ENCODE measurements around the gene RNU6-9.
"Not testable (repeated sequence)": the region's sequence is repeated elsewhere in the genome, so short reads cannot be mapped to it uniquely, and the experiment has no call there.

RNU6-9 gene

DNA sequence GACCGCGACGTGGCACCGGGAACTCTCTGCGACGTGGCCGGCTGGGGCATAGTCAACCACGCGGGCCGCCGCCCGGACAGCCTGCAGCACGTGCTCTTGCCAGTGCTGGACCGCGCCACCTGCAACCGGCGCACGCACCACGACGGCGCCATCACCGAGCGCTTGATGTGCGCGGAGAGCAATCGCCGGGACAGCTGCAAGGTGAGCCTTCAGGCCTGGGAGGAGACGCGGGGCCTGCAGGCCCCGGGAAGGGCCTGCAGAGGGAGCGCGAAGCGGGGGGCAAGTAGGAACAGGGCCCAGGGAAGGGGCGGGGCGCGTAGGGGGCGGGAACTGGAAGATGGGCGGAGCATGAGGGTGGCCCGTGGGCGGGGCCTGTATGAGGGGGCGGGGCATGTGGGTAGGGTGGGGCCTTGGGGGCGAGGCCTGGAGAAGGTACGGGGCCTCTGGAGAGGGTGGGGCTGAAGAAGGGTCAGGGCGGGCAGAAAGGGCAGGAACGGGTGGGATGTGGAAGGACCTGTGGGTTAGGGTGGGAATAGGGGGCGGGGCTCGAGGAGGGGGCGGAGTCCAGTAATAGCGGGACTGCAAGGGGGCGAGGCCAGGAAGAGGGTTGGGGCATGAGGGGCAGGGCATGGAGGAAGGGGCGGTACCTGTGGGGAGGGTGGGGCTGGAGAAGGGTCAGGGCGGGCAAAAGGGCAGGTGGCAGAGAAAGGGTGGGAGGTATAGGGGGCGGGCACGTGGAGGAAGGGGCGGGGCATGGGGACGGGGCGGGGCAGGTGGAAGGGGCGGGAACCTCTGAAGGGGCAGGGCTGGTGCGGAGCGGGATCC is 31.3 kb upstream of the RNU6-9 start:
- no peak for DNase-seq

DNA sequence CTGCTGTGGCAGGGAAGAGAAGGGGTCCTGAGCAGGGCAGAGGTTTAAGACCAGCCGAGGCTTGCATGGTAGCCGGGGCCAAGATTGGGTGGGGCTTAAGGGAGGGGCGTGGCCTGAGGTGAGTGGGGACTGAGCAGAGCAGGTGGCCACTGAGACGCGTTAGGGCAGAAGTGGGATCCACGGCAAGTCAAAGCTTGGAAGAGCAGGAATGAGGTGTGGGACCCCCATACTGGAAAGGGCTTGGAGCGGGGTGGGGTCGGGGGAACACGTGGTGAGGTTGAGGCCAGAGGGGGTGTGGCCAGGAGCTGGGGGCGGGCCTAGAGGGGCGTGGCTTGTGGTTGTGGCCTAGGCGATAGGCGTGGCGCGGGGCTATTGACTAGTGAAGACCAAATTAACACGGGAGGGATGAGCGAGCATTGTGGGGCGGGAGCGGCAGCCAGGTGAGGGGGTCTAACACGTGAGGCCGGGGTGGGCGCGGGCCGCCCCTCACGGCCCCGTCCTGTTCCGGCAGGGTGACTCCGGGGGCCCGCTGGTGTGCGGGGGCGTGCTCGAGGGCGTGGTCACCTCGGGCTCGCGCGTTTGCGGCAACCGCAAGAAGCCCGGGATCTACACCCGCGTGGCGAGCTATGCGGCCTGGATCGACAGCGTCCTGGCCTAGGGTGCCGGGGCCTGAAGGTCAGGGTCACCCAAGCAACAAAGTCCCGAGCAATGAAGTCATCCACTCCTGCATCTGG is 30.5 kb upstream of the RNU6-9 start:
- no peak for DNase-seq

DNA sequence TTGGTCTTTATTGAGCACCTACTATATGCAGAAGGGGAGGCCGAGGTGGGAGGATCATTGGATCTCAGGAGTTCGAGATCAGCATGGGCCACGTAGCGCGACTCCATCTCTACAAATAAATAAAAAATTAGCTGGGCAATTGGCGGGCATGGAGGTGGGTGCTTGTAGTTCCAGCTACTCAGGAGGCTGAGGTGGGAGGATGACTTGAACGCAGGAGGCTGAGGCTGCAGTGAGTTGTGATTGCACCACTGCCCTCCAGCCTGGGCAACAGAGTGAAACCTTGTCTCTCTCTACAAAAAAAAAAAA is 30.0 kb upstream of the RNU6-9 start:
- no peak for DNase-seq

DNA sequence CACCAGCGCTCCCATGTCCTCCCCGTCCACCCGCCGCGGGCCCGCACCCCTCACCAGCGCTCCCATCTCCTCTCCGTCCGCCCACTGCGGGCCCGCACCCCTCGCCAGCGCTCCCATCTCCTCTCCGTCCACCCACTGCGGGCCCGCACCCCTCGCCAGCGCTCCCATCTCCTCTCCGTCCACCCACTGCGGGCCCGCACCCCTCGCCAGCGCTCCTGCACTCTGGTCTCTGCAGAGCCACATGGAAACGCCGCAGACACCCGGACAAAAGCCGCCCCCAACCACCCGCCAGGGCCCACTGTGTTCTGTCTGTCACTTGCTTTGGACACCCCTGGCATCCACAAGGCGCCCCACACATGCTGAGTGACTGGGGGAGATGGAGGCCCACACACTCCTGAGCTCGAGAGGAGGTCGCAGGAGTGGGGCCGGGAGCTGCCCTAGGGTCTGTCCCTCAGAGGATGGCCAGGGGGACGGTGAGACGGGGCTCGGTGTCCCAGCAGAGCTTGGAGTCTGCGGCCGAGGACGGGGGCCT is 26.4 kb upstream of the RNU6-9 start:
- no peak for DNase-seq

DNA sequence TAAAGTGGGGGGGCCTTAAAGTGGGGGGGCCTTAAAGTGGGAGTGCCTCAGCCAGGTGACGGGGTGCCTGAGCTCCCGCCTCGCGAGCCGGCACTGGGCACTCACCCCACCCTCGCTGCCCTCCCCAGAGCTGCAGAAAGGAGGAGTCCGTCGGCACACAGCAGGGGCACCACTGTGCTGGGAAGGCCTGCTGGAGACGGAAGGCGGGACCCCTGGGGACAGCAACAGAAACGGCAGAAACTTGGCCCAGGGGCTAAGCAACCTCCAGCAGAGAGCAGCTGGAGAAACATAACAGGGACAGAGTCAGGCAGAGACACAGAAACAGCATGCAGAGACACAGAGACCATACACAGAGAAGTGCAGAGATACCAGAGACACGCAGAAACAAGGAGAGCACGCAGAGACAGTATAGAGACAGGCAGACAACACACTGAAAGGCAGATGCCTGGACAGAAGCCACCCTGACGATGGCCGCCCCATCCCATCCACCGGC is 25.9 kb upstream of the RNU6-9 start:
- no peak for DNase-seq

DNA sequence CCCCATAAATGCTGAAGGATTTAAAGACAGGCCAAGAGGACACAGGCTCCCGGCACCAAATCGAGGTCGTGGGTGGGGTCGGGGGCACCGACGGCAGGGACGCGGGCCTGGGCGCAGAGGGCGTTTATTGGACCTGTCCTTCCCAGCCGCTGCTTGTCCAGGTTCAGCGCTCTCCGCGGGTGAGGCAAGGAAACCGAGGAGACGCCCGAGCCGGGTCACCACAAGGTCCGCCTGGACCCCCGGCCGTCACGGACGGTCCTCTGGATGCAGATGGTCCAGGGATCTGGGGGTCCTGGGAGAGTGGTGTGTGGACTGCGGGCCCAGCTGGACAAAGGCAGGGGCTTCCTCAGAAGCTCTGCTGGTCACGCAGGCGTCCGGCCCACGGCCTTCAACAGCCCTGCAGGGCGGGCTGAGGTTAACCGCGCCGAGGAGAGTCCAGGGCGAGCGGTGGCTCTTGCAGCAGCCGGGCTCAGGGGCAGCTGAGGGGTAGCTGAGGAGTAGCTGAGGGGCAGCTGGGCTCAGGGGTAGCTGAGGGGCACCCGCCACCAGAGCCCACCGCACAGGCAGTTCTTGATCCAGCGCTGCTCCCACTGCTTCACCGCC is 25.3 kb upstream of the RNU6-9 start:
- DNase-seq: no peak

DNA sequence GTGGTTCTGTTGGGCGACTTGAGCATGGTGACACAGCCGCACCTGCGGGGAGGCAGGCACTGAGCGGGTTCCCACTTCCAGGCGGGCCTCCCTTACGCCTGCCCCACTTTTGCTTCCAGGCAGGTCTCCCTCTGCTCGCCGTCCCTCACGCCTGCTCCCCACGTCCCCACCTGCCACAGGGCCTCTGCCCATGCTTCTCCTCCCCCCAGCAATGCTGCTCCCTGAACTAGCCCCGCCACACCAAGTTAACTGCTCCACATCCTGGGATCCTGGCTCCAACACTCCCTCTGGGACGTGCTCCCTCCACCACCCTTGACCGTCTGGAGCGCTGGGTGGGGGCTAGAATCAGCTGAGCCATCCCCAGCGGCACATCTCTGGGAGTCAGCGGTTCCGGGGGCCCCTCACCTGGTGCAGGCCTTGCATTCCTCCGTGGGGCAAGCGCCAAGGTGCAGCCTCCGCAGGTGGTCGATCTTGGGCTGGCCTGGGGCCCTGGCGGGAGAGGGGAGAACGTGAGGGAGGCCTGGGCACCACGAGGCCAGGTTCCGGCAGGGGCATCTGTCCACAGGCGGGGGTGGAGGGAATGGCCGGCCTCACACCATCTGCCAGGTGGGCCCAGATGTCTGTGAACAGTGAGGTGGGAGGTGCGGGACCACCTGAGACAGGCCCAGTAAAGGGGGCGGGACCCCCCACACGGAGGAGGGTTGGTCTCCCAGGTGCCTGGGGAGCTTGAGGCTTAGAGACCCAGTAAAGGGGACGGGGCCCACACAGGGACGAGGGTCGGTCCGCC is 24.6 kb upstream of the RNU6-9 start:
- DNase-seq: no peak

DNA sequence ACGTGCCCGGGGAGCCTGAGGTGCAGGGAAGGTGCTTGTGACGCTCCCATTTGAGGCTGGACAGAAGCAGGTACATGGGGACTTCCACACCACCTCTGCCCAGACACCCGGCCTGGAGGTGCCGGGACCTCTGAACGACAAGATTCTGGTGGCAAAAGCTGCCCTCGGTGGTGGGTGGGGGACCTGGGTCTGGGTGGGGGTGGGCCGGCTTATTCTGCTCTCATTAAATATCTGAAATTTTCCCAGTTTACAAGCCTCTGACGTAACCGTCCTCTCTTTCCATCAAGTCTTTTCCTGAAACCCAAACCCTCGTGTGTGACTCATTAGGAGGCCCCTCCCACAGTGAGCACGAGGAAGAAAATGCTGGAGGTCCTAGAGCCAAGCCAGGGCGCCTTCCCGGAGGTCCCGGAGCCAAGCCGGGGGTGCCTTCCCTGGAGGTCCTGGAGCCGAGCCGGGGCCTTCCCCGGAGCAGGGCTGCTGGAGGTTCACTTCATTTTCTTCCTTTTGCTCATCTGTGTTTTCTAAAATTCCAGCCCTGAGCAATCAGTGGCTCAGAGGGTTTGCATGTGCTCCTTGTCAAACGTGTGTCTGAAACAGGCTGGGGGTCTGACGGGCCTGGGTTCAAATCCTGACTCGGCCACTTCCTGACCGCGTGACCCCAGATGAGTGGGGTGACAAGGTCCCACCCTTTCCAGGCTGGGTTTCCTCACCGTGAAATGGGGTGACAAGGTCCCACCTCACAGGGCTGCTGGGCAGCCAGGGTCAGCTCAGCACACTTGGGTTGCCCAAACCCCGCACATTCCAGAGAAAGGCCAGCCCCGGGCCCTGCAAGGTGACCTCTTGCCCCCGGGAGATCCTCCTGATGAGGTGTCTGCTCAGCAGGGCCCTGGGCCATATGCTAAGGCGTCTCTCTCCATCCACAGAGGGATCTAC is 23.8 kb upstream of the RNU6-9 start:
- DNase-seq: no peak

DNA sequence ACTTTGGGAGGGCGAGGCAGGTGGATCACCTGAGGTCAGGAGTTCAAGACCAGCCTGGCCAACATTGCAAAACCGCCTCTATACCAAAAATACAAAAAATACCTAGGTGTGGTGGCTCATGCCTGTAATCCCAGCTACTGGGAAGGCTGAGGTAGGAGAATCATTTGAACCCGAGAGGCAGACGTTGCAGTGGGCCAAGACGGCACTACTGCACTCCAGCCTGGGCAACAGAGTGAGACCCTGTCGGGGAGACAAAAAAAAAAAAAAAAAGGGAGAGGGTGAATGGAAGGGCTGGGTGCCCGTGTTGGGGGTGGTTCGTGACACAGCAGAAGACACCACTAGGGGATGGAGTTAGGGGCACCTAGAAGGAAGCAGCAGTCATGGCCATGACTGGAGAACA is 23.0 kb upstream of the RNU6-9 start:
- DNase-seq: no peak

DNA sequence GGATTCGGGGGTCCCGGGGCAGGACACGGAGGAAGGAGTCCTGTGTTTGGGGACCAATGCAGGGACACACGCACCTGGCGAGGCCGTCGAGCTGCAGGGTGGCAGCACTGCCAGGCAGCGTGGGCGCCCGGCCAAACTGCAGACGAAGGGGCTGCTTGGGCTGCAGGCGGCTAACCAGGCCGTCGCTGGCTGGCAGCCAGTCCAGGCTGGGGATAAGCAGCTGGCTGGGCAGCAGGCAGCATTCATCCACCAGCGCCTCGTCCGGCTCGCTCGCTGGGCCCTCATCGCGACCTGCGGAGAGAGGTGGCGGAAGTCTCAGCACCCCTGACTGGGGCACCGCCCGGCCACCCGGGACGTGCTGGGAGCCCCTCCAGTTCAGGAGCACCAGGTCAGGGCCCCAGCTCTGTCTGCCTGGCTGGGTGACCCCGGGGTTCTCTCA is 22.3 kb upstream of the RNU6-9 start:
- peak; percentile 88 for DNase-seq

DNA sequence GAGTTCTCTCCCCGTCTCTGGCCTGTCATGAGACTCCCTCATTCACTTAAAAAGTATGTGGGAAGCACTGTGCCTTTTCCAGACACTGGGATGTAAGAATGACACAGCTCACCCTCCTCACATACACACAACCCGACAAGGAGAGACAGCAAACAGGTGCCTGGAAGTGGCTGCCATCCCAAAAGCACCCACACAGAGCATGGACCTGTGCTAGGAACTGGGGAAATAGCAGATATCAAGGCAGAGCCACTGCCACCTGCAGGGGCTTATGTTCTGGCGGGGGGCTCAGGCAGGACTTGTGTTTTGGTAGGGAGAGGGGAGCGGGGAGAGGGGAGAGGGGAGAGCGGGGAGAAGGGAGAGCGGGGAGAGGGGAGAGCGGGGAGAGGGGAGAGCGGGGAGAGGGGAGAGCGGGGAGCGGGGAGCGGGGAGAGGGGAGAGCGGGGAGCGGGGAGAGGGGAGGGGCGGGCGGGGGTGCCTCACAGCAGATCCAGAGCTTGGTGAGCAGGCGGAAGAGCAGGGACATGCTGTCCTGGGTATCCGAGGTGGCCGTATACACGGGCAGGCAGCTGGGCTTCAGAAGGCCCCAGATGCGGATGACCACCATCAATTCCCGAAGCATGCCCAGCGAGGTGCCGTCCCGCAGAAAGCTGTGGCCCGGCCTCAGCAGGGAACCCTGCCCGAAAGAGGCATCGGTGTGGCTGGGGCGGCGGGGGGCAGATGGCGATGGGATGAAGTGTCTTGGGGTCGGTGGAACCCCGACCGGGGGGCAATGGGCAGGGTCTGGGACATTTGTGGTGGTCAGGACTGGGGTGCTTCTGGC is 21.6 kb upstream of the RNU6-9 start:
- DNase-seq: no peak

DNA sequence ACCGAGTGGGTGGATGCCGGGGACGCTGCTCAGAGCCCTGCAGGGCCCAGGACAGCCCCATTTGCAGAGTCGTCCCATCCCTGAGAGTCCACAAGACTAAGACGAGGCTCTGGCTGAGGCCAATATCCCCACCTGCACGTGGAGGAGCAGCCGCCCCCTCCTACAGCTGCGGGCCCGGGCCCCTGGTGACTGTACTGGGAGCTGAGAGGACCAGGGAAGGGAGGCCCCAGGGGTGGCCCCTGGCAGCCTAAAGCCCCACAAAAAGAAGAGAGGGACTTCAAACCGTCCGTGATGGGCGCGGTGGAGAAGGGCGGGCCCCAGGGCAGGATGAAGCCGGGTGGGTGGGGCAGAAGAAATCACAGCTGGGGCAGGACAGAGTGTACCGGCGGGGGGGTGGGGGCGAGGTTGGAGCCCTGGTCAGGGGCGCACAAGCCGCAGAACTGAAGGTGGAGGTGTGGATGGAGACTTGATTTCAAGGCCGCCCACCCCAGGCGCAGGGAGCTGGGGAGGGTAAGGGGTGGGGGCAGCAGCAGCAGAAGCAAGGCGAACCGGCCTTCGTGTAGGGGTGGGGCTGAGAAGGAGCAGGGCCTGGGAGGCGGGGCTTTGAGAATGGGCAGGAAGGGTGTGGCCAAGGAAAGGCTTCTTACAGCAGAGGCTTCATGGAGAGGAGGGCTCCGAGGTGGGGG is 20.9 kb upstream of the RNU6-9 start:
- DNase-seq: no peak

DNA sequence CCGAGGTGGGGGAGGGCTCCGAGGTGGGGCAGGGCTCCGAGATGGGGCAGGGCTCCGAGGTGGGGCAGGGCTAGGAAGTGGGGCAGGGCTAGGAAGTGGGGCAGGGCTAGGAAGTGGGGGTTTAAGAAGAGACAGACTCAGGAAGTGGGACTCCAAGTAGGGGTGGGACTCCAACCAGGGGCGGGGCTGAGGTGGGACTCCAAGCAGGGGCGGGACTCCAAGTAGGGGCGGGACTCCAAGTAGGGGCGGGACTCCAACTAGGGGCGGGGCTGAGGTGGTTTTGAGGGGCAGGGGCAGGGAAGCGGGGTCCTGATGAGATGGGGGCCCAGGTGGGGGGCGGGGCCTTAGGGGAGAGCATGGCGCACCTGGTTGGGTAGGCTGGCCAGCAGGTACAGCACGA is 20.2 kb upstream of the RNU6-9 start:
- no peak for DNase-seq

DNA sequence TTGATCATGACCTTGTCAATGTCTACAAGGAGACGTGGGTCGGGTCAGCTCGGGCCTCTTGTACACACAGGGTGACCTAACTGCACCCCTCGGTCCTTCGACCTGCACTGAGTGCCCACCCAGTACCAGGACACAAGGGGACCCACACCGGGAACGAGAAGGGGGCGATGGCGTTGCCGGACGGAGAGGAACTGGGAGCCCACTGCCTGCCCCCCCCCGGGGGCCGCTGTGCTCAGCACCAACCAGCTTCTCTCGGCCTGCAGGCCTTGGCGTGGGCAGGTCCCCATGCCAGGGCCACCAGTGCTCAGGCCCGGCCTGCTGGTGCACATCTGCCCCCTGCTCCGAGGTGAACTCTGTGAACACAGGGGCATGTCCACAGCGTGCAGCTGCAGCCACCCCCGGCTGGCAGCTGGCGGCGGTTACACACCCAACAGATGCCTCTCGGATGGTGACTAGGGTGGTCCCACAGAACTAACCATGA is 19.7 kb upstream of the RNU6-9 start:
- DNase-seq: no peak

DNA sequence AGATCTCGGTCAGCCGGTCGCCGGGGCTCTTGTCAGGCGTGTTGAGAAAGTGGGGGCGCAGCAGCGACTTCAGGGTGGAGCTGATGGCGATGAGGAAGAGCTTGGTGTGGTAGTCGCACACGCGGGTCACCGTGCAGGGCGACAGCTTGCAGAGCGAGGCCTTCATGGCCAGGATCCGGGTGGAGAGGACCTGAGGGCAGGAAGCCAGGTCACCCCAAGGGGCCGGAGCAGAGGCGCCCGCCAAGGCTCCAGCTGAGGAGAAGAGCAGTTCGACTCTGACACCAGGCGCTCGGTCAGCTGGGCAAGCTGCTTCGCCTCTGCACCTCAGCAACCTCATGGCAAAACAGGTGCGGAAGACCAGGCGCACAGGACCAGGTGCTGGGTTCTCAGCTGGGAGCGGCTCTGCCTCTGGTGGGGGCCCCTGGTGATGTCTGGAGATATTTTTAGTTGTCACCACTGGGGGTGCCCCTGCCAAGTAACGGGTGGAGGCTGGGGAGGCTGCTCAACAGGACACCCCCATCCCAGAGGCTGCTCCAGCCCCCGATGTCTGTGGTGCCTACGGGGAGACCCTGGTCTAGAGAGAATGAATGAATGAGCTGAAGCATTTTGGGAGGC is 17.9 kb upstream of the RNU6-9 start:
- DNase-seq: no peak

DNA sequence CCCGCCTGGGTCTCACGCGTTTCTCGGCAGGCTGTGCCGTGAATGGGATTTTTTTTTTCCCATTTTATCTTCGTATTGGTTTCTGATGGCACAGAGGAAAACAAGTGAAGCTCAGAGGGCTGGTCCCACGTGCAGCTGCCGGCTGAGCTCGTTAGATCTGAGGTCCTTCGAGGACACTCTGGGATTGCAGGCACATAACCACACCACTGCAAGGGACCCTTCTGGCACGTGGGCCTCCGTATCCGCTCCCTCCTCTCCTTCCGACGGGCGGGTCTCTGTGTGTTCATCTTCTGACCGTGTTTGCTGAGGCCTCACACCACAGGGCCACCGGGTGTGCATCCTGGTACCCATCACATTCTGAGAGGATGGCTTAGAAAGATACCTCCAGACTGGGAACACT is 17.2 kb upstream of the RNU6-9 start:
- no peak for DNase-seq

DNA sequence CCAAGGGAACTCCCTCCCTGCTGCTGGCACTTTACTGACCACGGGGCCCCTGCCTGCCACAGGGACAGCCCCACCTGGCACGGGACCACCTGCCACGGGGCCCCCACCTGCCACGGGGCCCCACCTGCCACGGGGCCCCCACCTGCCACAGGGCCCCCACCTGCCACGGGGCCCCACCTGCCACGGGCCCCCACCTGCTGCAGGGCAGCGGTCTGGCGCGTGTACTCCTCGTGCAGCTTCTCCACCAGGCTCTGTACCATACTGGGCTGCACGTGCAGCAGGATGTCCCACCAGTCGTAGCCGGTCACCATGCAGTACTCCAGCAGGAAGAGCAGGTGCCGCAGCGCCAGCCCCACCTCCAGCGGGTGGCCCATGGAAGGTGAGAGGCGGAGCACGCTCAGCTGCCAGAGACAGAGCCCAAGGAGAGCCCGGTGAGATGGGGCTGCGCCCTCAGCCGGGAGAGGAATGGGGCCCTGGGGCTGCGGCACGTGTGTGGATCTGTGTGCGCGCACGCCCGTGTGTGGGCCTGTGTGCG is 16.4 kb upstream of the RNU6-9 start:
- DNase-seq: no peak

DNA sequence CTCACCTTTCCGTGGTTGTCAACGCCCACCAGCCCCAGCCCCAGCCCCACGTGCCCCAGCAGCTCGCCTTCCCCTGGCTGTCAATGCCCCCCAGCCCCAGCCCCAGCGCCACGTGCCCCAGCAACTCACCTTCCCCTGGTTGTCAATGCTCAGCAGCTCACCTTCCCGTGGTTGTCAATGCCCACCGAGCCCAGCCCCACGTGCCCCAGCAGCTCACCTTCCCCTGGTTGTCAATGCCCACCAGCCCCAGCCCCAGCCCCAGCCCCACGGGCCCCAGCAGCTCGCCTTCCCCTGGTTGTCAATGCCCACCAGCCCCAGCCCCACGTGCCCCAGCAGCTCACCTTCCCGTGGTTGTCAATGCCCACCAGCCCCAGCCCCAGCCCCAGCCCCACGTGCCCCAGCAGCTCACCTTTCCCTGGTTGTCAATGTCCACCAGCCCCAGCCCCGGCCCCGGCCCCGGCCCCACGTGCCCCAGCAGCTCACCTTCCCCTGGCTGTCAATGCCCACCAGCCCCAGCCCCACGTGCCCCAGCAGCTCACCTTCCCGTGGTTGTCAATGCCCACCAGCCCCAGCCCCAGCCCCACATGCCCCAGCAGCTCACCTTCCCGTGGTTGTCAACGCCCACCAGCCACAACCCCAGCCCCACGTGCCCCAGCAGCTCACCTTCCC is 15.2 kb upstream of the RNU6-9 start:
- DNase-seq: not testable (repeated sequence)
